ENCODE data around the gene PLIN5.

PLIN5 gene

GRCh38 chr19:4493929-4494690 lies 40.9 kb downstream of the PLIN5 start:
- no peak overlapping the region for H3K4me3 ChIP-seq (ENCODE audit: low read depth, low read length)
- no peak for DNase-seq (ENCODE audit: low read depth)
- TF ChIP-seq MAX (IDR thresholded peaks at IDR 0.05; ENCODE audit: low read depth, low read length) (no peak), POLR2A (IDR thresholded peaks at IDR 0.05; ENCODE audit: extremely low read depth, insufficient read length) (no peak), MYC (IDR thresholded peaks at IDR 0.05; ENCODE audit: low read depth, low read length) (no peak), CTCF (IDR thresholded peaks at IDR 0.05; ENCODE audit: low read depth, low read length) (no peak)

- DNase-seq (ENCODE audit: low read depth), result no peak
- H3K4me3 ChIP-seq (ENCODE audit: low read depth, low read length), result no peak overlapping the region
- no peak for TF ChIP-seq MYC (IDR thresholded peaks at IDR 0.05; ENCODE audit: low read depth, low read length)
- TF ChIP-seq CTCF (IDR thresholded peaks at IDR 0.05; ENCODE audit: low read depth, low read length), result no peak
- TF ChIP-seq MAX (IDR thresholded peaks at IDR 0.05; ENCODE audit: low read depth, low read length), result no peak
- no peak for TF ChIP-seq POLR2A (IDR thresholded peaks at IDR 0.05; ENCODE audit: extremely low read depth, insufficient read length)
Observed at GRCh38 chr19:4493104-4493928, 41.7 kb downstream of the PLIN5 start.

- H3K4me3 ChIP-seq (ENCODE audit: low read depth, low read length), result no peak overlapping the region
- TF ChIP-seq POLR2A (IDR thresholded peaks at IDR 0.05; ENCODE audit: extremely low read depth, insufficient read length) (no peak), CTCF (IDR thresholded peaks at IDR 0.05; ENCODE audit: low read depth, low read length) (no peak), MYC (IDR thresholded peaks at IDR 0.05; ENCODE audit: low read depth, low read length) (no peak), MAX (IDR thresholded peaks at IDR 0.05; ENCODE audit: low read depth, low read length) (no peak)
Observed at GRCh38 chr19:4492337-4493103, 42.5 kb downstream of the PLIN5 start.

GRCh38 chr19:4491446-4491845 lies 43.6 kb downstream of the PLIN5 start:
- TF ChIP-seq MAX (IDR thresholded peaks at IDR 0.05; ENCODE audit: low read depth, low read length) (no peak), POLR2A (IDR thresholded peaks at IDR 0.05; ENCODE audit: extremely low read depth, insufficient read length) (no peak), CTCF (IDR thresholded peaks at IDR 0.05; ENCODE audit: low read depth, low read length) (no peak), MYC (IDR thresholded peaks at IDR 0.05; ENCODE audit: low read depth, low read length) (no peak)
- no peak for DNase-seq (ENCODE audit: low read depth)

More at GRCh38 chr19:4492337-4493103, 42.5 kb downstream of the PLIN5 start:
- no peak for DNase-seq (ENCODE audit: low read depth)

GRCh38 chr19:4488496-4488895 lies 46.5 kb downstream of the PLIN5 start:
- no peak overlapping the region for H3K4me3 ChIP-seq (ENCODE audit: low read depth, low read length)
- TF ChIP-seq MAX (IDR thresholded peaks at IDR 0.05; ENCODE audit: low read depth, low read length), result no peak
- no peak for TF ChIP-seq MYC (IDR thresholded peaks at IDR 0.05; ENCODE audit: low read depth, low read length)
- TF ChIP-seq CTCF (IDR thresholded peaks at IDR 0.05; ENCODE audit: low read depth, low read length), result no peak
- TF ChIP-seq POLR2A (IDR thresholded peaks at IDR 0.05; ENCODE audit: extremely low read depth, insufficient read length), result no peak
- no peak for DNase-seq (ENCODE audit: low read depth)

More at GRCh38 chr19:4491446-4491845, 43.6 kb downstream of the PLIN5 start:
- H3K4me3 ChIP-seq (ENCODE audit: low read depth, low read length), result no peak overlapping the region
